HL-60 (cell line): Measurements from ENCODE around the gene ACOXL.

Experiments
- GABPA ChIP-seq: IDR thresholded peaks from 2 replicates; pipeline ENCODE4 v1.6.1; 2012; ENCODE audit warnings: low read depth
- POLR2AphosphoS5 ChIP-seq: IDR thresholded peaks from 2 replicates; pipeline ENCODE4 v1.6.1; 2012; ENCODE audit warnings: low read depth
- REST ChIP-seq: IDR thresholded peaks from 2 replicates; pipeline ENCODE4 v1.6.1; 2012; ENCODE audit warnings: low read depth; ENCODE audit not compliant: insufficient replicate concordance
- TF ChIP-seq, protein P1 (sequence below): IDR thresholded peaks from one replicate; pipeline ENCODE4 v1.5.1; 2011; ENCODE audit warnings: low read length, control low read depth, inconsistent platforms; ENCODE audit not compliant: insufficient read depth

DNA sequence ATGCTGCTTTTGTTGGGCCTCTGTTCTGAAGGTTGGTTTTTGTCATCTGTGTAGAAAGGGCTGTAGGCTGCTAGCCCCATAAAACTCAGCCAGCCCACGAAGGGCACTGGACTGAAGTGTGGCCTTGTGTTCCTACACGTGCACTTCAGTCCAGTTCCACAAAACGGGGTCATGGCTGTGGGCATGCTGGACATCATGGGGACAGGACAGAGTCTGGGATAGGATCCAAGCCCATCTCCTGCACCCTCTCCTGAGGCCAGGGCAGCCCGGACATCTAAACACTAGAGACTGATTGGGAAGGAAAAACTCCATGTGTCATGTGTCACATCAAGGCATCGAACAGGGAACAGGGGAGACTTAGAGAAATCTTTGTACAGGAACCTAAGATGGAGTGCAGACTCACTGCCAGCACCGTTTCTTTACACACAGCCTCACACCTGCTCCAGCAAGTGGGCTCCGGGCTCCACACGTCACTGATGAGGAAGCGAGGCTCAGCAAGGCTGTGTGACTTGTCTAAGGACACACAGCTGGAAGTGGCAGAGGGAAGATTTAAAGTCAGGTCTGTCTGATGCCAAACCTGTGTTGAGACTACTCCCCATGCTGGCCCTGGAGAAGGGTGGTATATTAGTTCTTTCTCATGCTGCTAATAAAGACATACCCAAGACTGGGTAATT, 313.5 kb downstream of the ACOXL start:
- TF ChIP-seq, protein P1, sequence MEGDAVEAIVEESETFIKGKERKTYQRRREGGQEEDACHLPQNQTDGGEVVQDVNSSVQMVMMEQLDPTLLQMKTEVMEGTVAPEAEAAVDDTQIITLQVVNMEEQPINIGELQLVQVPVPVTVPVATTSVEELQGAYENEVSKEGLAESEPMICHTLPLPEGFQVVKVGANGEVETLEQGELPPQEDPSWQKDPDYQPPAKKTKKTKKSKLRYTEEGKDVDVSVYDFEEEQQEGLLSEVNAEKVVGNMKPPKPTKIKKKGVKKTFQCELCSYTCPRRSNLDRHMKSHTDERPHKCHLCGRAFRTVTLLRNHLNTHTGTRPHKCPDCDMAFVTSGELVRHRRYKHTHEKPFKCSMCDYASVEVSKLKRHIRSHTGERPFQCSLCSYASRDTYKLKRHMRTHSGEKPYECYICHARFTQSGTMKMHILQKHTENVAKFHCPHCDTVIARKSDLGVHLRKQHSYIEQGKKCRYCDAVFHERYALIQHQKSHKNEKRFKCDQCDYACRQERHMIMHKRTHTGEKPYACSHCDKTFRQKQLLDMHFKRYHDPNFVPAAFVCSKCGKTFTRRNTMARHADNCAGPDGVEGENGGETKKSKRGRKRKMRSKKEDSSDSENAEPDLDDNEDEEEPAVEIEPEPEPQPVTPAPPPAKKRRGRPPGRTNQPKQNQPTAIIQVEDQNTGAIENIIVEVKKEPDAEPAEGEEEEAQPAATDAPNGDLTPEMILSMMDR, result no peak
- TF ChIP-seq POLR2AphosphoS5 (no peak), GABPA (no peak), REST (no peak)
